CD4-positive, alpha-beta T cell treated with Interferon gamma for 1 hour (primary cell): Measurements from ENCODE around the gene PHF21B.
"Not testable (repeated sequence)": the region's sequence is repeated elsewhere in the genome, so short reads cannot be mapped to it uniquely, and the experiment has no call there.

Experiments used
- DNase-seq: peaks from one replicate; pipeline ENCODE4 v3.0.0-alpha.2; 2020

The PHF21B gene

DNA sequence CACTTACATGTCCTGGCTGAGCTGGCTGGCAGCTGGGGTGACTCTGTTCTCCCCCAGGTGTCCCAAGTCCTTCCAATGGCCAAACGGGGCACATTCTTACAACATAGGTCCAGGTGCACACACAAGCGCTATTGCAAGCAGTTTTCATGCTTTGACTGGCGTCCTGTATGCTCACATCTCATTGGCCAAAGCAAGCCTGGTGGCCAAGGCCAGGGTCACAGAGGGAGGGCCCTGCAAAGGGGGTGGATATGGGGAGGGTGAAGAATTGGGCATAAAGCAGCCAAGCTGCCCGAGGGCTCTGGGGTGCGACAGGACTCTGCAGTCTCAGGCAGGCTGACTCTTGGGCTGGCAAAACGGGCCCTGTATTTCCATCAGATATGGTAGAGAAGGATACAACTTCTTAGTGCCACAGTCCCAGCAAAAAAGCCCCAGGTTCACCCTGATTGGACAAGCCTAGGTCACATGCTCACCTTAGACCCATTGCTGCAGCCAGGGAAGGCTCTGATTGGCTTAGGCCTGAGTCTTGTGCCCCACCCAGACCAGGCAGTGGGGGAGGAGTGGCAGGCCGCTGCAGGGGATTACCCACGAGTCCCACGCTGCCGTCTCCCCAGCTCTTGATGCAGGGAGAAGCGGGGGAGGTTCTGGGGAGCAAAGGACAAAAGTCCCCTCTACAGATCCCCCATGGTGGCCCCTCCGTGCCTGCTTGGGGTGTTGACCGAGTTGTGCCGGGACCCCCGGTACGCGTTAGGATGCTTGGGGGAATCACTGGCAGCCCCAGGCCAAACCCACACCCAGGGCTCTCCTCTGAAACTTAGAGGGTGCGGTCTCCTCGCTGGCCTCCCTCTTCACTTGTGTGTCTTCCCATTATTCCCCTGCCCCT lies 146.6 kb downstream of the PHF21B start:
- DNase-seq: no peak

DNA sequence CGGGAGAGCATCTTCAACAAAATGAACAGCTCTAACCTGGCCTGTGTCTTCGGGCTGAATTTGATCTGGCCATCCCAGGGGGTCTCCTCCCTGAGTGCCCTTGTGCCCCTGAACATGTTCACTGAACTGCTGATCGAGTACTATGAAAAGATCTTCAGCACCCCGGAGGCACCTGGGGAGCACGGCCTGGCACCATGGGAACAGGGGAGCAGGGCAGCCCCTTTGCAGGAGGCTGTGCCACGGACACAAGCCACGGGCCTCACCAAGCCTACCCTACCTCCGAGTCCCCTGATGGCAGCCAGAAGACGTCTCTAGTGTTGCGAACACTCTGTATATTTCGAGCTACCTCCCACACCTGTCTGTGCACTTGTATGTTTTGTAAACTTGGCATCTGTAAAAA lies 147.5 kb downstream of the PHF21B start:
- DNase-seq: no peak

DNA sequence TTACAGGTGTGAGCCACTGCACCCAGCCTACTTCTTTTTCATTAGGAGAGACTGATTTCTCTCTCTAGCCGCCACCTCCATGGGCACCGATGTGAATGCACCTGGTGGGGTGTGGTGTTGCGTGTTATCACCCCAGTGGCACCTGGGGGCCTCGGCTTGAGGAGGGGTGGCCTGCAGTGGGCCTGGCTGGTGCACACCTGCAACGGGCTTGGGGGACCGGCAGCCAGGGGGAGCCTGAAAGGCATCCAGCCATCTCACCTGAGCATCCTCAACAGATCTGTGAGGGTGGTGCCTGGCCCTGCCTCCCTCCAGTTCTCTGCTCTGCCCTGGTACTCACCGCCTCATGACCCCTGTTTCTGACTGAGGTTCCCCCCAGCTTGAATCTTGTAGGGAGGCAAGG lies 148.6 kb downstream of the PHF21B start:
- DNase-seq: no peak

DNA sequence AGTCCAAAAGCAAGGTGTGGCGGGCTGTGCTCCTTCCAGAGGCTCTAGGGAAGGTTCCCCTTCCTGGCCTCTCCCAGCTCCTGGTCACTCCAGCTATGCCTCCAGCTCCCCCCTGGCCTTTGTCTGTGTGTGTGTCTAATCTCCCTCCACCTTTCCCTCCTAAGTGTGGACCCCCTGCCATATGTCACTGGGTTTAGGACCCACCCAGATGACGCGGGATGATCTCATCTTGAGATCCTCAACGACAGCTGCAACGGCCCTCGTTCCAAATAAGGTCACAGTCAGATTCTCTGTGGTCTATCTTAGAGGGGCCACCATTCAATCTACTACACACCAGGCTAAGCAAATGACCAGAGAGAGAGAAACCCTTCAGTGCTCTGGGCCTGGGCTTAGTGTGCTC lies 149.5 kb downstream of the PHF21B start:
- DNase-seq: no peak

DNA sequence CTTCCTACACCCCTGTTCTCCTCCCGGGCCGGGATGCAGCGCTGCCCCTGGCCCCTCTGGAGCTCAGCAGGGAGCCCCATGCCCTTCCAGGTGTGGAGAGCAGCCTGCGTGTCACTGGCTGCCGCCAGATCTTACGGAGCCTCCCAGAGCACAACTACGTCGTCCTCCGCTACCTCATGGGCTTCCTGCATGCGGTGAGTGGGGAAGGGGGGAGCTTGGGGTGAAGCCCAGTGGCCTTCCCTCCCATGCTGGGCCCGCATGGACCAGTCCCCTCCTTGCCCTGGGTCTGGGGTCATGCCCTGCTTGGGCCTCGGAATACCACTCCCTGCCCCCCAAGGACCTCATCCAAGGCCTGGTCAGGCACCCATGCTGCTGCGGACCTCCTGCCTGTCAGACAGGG lies 150.2 kb downstream of the PHF21B start:
- DNase-seq: no peak

DNA sequence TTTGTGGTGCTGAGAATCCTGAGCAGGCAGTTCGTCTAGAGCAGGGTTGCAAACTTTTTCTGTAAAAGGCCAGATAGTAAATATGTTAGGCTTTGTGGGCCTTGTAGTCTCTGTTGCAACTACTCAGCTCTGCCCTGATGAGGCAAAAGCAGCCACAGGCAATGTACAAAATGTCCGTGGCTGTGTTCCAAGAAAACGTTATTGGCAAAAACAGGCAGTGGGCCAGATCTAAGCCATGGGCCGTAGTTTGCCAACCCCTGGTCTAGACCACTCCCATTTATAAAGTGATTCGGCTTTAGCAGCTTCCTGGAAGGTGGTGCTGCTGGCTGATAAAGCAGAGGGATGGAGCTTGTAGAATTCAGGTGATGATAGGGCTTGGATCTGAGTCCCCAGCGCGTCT lies 151.0 kb downstream of the PHF21B start:
- DNase-seq: not testable (repeated sequence)

DNA sequence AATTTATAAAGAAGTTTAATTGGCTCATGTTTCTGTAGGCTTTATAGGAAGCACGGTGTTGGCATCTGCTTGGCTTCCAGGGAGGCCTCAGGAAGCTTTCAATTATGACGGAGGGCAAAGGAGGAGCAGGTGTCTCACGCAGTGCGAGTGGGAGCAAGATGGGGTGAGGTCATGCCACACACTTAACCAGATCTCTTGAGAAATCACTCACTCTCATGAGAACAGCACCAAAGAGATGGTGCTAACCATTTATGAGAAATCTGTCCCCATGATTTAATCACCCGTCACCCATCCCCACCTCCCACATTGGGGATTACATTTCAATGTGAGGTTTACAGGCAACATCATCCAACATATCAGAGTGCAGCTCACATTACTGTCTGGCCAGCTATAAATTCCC lies 153.9 kb downstream of the PHF21B start:
- DNase-seq: no peak

DNA sequence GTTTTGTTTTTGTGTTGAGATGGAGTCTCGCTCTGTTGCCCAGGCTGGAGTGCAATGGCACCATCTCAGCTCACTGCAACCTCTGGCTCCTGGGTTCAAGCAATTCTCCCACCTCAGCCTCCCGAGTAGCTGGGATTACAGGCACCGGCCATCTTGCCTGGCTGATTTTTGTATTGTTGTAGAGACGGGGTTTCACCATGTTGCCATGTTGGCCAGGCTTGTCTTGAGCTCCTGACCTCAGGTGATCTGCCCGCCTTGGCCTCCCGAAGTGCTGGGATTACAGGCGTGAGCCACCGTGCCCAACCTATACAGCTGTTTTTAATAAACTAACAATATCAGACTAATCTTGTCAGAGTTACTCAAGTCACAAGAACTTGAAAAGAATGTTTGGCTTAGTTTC lies 155.2 kb downstream of the PHF21B start:
- not testable (repeated sequence) for DNase-seq

DNA sequence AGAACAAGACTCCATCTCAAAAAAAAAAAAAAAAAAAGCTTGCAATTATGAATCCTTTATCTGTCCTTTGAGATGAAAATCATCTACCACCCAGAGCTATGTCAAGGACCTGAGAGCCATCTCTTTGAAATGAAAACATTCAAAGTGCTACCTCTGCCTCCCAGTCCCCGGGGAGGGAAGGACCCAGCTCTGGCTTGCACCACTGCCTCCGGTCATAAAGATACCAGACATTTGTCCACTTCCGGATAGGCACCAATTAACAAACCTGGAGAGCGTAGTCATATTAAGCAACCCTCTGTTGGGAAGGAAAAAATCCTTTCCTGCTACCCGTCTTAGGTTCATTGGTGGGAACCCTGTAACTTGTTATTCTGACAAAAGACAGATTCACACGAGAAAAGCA lies 158.9 kb downstream of the PHF21B start:
- no peak for DNase-seq

DNA sequence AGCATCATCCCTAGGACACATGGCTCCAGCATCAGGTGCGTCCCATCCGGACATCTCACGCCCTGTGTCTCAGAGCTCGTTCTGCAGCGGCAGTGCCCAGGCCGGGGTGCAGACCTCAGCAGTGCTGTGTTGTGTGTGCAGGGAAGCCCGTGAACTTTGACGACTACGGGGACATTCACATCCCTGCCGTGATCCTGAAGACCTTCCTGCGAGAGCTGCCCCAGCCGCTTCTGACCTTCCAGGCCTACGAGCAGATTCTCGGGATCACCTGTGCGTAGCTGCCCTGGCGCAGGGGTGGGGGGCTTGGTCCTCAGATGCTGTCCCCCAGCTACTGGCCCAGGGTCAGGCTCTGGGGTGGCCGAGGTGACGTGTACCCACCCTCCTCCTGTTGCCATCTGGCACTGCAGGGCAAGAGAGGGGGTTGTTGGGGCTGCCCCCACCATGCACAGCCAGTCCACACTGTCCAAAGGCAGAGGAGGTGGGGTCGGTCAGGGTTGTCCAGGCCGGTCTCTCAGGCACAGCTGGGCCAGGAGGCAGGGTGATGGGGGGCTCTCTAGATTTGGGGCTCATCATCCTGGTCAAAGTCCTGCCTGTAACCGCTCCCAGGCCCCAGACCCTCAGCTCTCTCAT lies 160.9 kb downstream of the PHF21B start:
- no peak for DNase-seq

DNA sequence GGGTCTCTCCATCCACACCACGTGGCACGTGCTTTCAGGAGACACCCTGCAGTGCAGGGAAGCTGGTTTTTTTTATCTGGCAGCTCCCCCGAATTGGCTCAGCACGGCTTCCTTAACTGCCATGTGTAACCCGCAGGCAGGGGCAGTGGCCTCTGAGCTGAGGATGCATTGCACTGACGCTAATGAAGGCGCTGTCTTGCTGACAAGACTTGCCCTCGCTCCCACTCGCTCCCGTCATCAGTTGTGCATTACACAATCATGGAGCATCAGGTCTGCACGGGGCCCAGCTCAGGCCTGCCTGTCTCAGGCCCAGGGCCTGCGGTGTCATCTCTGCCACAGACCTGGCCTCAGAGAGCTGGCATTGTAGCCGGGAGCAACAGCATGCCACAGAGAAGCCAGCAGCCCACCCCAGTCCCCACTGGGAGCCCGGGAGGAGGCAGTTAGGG lies 161.5 kb downstream of the PHF21B start:
- no peak for DNase-seq

DNA sequence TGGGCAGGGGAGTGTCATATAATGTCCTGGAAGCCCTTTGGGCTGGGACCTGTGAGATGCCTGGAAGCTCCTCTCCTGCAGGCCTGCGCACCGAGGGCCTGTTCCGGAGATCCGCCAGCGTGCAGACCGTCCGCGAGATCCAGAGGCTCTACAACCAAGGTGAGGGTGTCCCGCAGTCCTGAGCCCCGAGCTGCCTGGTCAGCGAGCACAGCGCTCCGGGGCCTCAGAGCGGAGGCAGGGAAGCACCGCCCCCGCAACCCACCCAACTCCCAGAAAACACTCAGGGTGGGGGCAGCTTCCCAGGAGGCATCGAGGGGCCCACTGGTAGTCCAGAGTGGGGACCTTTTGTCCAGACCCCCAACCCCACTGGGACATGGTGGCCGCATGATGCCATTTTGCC lies 161.9 kb downstream of the PHF21B start:
- DNase-seq: no peak

DNA sequence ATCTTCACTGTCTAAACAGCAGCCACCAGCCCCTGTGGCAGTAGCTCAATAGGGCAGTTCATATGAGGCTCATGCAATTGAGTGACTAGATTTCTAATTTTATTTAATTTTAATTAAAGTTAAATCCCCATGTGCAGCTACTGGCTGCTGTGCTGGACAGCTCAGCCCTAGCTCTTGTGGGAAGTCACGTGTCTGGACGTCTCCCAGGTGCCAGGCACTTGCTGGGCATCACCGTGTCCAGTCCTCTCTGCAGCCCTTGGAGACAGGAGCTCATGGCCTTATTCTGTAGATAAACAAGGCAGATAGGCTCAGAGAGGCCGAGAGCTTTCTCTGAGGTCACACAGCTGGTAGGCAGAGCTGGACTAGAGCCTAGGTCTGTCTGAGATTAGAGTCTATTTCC lies 162.4 kb downstream of the PHF21B start:
- no peak for DNase-seq

DNA sequence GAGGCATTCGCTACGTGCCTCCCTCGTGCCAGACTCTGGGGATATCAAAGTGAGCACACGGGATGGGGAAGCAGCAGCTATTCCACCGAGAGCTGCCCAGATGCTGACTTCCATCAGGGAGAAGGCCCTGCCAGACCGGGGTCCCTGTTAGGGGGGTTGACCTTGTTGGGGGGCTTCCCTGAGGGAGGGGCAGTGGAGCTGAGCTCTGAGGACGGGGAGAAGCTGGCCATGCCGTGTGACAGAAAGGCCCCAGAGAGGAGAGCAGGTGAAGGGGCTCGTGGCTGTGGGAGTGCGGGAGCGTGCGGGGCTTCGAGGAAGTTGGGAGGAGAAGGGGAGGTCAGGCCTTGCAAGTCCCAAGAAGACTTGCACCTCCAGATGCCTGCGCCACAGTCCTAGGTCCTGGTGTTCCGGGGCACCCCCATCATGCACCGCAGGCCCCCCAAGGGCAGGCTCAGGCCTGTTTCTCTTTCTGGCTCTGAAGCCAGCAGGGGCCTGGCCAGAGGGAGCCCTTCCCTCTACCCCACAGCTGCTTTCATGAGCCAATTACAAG lies 163.0 kb downstream of the PHF21B start:
- DNase-seq: no peak

DNA sequence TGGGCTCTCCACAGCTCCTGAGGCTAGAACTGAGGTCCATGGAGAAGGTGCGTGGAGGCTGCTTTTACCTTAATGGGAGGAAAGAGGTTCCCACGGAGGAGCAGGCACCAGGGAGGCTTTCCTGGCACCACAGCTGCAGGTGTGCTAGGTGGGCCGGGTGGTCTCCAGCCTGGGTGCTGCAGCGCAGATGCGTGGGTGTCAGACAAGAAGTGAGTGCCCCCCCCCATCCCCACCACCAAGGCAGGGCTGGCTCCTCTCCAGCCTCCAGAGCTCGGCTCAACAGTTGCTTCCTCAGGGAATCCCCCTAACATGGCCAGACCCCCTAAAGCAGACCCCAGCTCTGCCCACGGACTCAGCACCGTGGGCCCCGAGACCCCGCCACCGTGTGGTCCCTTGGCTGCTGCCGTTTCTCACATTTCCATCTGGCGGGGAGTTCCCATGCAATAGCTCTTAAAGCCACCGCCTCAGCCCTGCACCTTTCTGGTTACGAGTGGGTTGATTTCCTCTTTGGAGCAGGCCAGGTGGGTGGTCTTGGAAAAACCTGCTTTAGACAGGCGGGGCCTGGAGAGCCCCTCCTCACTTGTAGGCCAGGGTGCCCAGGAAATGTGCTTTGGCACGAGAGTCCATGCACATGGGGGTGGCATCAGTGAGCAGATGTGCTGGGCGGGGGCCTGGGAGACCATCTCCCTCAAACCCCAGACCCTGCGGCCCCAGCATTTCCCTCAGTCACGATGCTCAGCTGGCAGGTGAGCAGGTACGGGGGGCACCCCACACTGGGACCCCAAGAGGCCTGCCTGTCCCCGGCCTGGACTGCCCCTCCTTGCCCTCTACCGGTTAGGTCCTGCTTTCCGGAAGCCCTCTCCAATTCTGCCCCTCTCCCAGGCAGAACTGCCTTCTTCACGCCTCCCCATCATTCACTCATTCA lies 163.7 kb downstream of the PHF21B start:
- DNase-seq: no peak

DNA sequence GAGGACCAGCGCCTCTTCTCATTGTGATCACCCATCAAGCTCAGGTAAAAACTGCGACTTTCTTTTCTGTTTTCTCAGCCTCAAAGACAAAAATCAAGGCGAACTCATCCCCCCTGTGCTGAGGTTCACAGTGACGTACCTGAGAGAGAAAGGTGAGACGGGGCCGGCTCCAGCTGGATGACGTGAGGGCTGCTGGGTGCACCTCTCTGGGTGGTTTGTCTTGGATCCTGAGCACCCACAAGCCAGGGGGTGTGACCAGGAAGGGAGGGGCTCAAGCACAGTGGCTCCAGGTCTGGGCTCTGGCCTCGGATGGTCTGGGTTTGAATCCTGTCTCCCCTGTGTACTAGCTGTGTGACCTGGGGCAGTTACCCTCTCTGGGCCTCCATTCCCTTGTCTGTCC lies 164.6 kb downstream of the PHF21B start:
- DNase-seq: no peak

DNA sequence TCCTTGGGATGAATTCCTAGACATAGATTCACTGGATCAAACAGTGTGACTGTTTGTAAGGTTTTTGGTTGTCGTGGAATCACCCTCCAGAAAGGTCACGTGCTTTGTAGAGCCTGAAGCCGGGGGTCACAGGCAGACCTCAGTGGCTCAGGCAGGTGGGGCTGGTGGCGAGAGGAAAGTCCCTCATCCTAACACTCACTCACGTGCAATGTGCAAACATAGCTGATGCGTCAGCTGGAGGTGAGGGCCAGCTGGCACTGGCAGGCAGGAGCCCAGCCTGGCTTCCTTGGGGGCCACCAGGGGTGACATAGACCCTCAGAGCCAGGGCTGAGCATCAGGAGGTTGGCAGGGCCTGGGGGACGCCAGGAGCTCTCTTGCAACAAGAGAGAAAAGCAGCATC lies 167.4 kb downstream of the PHF21B start:
- DNase-seq: no peak

DNA sequence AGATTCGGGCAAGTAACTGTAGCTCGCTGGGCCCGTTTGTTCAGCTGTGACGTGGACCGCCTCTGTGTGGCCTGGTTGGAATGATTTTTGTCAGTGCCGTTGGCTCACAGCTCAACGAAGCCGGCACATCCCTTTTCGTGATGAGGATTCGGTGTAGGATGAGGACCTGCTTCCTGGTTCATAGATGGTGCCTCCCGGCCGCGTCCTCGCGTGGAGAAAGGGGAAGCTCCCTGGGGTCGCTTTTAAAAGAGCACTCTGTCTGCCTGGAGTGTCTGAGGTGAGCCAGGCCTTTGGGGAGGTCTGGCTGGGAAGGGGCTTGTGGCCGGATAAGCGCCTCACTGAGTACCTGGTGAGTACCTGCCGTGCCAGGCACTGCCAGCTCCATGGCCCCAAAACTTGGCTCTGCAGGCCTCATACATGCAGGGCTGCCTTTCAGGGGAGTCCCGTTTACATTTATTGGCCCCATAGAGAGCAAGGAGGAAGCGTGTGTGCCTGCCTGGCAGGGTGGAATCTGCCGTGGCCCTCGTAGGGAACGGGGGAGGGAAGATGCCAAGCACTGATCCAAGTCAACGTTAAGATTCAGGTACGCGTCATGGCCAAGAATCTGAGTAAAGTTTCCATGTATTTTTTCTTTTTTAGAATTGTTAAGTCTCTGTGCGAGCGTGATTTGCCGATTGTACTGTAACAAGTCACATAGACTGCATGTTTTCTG lies 169.0 kb downstream of the PHF21B start:
- DNase-seq: no peak

DNA sequence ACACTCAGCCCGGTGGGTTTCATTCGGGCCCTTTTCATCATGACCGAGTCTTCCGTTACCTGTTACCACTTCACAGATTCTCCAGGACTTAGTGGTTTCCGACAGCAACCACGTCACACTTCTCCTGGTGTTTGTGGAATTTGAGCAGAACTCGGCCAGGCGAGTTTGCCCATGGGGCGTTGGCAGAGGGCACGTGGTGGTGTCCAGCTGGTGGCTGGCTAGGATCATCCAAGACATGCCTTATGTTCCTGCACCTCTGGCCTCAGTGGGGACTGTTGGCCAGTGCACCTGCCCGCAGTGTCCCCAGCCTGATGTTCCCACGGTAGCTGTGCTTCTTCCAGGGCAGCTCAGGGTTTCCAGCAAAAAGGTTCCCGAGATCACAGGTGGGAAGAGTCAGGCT lies 170.1 kb downstream of the PHF21B start:
- DNase-seq: no peak

DNA sequence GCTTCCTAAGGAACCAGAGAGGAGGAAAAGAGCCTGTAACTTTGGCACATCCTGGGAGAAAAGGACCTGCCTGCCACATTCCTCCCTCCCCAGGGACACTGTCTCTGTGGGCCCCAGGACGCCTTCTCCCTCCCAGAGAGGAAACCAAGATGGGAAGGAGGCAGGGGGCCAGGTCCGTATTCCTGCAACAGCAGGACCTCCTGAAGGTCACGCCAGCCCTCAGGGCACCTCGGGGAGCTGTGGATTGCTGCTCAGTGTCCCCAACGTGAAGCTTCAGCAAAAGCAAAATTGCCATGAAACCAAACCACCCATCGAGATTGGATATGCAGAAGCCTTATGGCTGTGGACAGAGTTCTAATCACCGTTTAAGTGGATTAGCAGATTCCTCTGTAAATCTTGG lies 170.7 kb downstream of the PHF21B start:
- no peak for DNase-seq

DNA sequence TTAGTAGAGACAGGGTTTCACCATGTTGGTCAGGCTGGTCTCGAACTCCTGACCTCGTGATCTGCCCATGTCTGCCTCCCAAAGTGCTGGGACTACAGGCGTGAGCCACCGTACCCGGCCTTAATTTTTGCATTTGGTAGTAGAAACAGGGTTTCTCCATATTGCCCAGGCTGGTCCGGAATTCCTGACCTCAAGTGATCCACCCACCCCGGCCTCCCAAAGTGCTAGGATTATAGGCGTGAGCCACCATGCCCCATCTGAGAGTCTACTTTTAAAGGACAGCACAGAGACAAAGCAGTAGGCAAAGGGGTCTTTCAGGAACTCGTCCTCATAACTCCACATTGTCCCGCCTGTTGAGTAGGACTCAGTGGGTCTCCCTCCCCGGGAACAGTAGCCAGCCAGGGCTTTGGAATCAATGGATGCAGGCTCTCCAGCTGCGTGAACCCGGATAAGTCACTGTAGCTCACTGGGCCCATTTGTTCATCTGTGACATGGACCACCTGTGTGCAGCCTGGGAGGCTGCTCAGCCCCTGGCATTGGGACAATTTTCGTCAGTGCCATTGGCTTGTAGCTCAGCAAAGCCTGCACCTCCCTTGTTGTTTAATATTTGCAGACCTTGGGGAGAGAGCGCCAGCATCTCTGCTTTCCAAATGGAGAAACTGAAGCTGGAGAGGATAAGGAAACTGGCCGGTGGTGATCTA lies 171.3 kb downstream of the PHF21B start:
- DNase-seq: no peak

DNA sequence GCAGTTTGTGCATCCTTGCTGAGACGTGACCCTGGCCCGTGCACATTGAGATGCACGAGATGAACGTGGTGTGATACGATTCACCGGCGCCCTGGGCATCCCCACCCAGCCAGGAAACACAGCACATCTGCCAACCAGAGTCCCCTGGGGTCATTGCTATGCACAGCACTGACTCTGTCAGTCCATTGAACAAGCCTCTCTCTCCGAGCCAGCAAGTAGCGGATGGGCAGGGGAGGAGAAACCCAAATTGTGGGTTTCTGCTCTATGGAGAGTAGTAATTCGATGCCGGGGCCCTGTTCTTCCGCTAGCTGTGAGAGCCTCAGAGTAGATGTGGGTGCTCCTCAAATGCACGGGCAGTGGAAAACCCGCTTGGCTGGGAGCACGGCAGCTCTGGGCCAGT lies 172.3 kb downstream of the PHF21B start:
- no peak for DNase-seq
